Fibroblast of pulmonary artery (primary cell): Measurements from ENCODE around the gene WDR47.

Source experiments
- DNase-seq: peaks from one replicate; pipeline ENCODE4 v3.0.0-alpha.2; 2010; ENCODE audit warnings: low read depth
- H3K4me3 ChIP-seq: replicated peaks from 2 replicates; pipeline ENCODE4 v1.5.1; 2011; ENCODE audit warnings: low read depth, mild to moderate bottlenecking, control low read depth, low read length, moderate library complexity
- CTCF ChIP-seq: IDR thresholded peaks from 2 replicates; pipeline ENCODE4 v1.5.1; 2011; ENCODE audit warnings: mild to moderate bottlenecking, control low read depth, low read length, inconsistent platforms; ENCODE audit errors: missing control alignments

The WDR47 gene

GRCh38 chr1:108963052-108963686 lies 78.7 kb downstream of the WDR47 start, which contains the start of gene CLCC1:
Gene CLCC1, minus strand, starts transcription at chr1:108963484. Its CDS starts 13,047 bp downstream, at chr1:108950437.
- H3K4me3 ChIP-seq, result peak within 1 kb of the TSS; percentile 75
- DNase-seq, result peak; percentile 91
- no peak for TF ChIP-seq CTCF

GRCh38 chr1:108962681-108963051 lies 79.2 kb downstream of the WDR47 start:
- peak overlapping the region; percentile 75 for H3K4me3 ChIP-seq
- DNase-seq, result peak; percentile 13

GRCh38 chr1:108961752-108962486 lies 80.0 kb downstream of the WDR47 start:
- peak overlapping the region; percentile 75 for H3K4me3 ChIP-seq
- DNase-seq, result no peak
- TF ChIP-seq CTCF, result no peak

More at GRCh38 chr1:108962681-108963051, 79.2 kb downstream of the WDR47 start:
- no peak for TF ChIP-seq CTCF

GRCh38 chr1:108961198-108961597 lies 80.7 kb downstream of the WDR47 start:
- no peak for DNase-seq
- no peak for TF ChIP-seq CTCF
- H3K4me3 ChIP-seq, result no peak overlapping the region

GRCh38 chr1:108960719-108961118 lies 81.2 kb downstream of the WDR47 start:
- DNase-seq, result no peak
- TF ChIP-seq CTCF, result no peak
- no peak overlapping the region for H3K4me3 ChIP-seq

GRCh38 chr1:108957888-108958287 lies 84.0 kb downstream of the WDR47 start:
- DNase-seq, result no peak
- no peak for TF ChIP-seq CTCF

GRCh38 chr1:108955881-108956280 lies 86.0 kb downstream of the WDR47 start:
- H3K4me3 ChIP-seq, result no peak overlapping the region
- no peak for TF ChIP-seq CTCF
- no peak for DNase-seq

More at GRCh38 chr1:108957888-108958287, 84.0 kb downstream of the WDR47 start:
- no peak overlapping the region for H3K4me3 ChIP-seq
